NCI-H748 treated with DMSO at 0.1 percent for 48 hours (cell line): ENCODE results near the gene TRIM52.
"Not testable (repeated sequence)": the region's sequence is repeated elsewhere in the genome, so short reads cannot be mapped to it uniquely, and the experiment has no call there.

Experiments used
- DNase-seq: peaks from one replicate; lab custom pipeline; 2025; lab: John Stamatoyannopoulos, UW

Gene TRIM52

GRCh38 chr5:181260720-181261319, at the start of gene TRIM52:
Gene TRIM52 (minus strand): TSS chr5:181261143. CDS start chr5:181260813, 330 bp downstream.
- DNase-seq = no peak

- DNase-seq = not testable (repeated sequence)
These were observed 26.4 kb upstream of the TRIM52 start for GRCh38 chr5:181287331-181287730.

- DNase-seq = not testable (repeated sequence)
These were observed 25.2 kb upstream of the TRIM52 start for GRCh38 chr5:181285962-181286705.

- DNase-seq = not testable (repeated sequence)
These were observed 23.2 kb upstream of the TRIM52 start for GRCh38 chr5:181283841-181284755.

GRCh38 chr5:181283347-181283746, 22.4 kb upstream of the TRIM52 start:
- DNase-seq = no peak

- DNase-seq = no peak
These were observed 21.9 kb upstream of the TRIM52 start for GRCh38 chr5:181282874-181283273.

- not testable (repeated sequence) for DNase-seq
These were observed 21.5 kb upstream of the TRIM52 start for GRCh38 chr5:181282415-181282814.

- no peak for DNase-seq
These were observed 21.0 kb upstream of the TRIM52 start for GRCh38 chr5:181281984-181282316.

- no peak for DNase-seq
These were observed 20.4 kb upstream of the TRIM52 start for GRCh38 chr5:181281077-181281983.

- no peak for DNase-seq
These were observed 19.4 kb upstream of the TRIM52 start for GRCh38 chr5:181280251-181280762.

GRCh38 chr5:181273433-181273744, 12.4 kb upstream of the TRIM52 start:
- DNase-seq = not testable (repeated sequence)

GRCh38 chr5:181271081-181271480, 10.1 kb upstream of the TRIM52 start:
- no peak for DNase-seq

GRCh38 chr5:181267907-181268306, 7.0 kb upstream of the TRIM52 start:
- not testable (repeated sequence) for DNase-seq

- not testable (repeated sequence) for DNase-seq
These were observed 6.5 kb upstream of the TRIM52 start for GRCh38 chr5:181267291-181267904.

GRCh38 chr5:181265092-181265671, 4.2 kb upstream of the TRIM52 start:
- no peak for DNase-seq

GRCh38 chr5:181263633-181264032, 2.7 kb upstream of the TRIM52 start:
- no peak for DNase-seq

GRCh38 chr5:181261320-181262049, 542 bp upstream of the TRIM52 start:
- no peak for DNase-seq

GRCh38 chr5:181259974-181260719, 796 bp downstream of the TRIM52 start:
- DNase-seq = no peak

GRCh38 chr5:181259283-181259682, 1.7 kb downstream of the TRIM52 start:
- no peak for DNase-seq
